Motor neuron (in vitro differentiated cells): ENCODE data around the gene TEX9. TPM values are rescaled to one million over a fixed set of nuclear protein-coding genes. Genes with fewer than 3 reads are reported as not detected.
A peak's percentile ranks its signal among the peaks of the same experiment; 100 is the strongest.
"Not testable (repeated sequence)": the region's sequence is repeated elsewhere in the genome, so short reads cannot be mapped to it uniquely, and the experiment has no call there.

Source experiments
- ATAC-seq, 8 experiments: fragments of 200-7000 bp; cut with Tn5 transposase; replicated peaks in 6 of 8; 2 replicates each; pipeline ENCODE4 v1.8.0; 2021; ENCODE audit warnings: mild to moderate bottlenecking in 8 of 8, moderate library complexity in 8 of 8
- H3K27ac ChIP-seq, 2 donors: fragments of 250-450 bp; sonication (Bioruptor Pico); 2 replicates each; pipeline ENCODE4 v1.9.0; 2021; ENCODE audit warnings: antibody characterized with exemption in 2 of 2, mild to moderate bottlenecking in 2 of 2, moderate library complexity in 1 of 2
- H3K4me1 ChIP-seq, 2 donors: fragments of 250-450 bp; sonication (Bioruptor Pico); replicated peaks in 1 of 2; 2 replicates each; pipeline ENCODE4 v1.6.1; 2021; ENCODE audit warnings: antibody characterized with exemption in 2 of 2, mild to moderate bottlenecking in 2 of 2, moderate library complexity in 1 of 2
- H3K4me3 ChIP-seq, 5 donors: fragments of 250-450 bp; sonication (Bioruptor Pico); 2 replicates each; pipeline ENCODE4 v1.9.0; 2021; ENCODE audit warnings: antibody characterized with exemption in 5 of 5, mild to moderate bottlenecking in 5 of 5, moderate library complexity in 4 of 5
- WGBS, 10 experiments: fragments of 450-650 bp; shearing (Covaris generic); methylation state at CpG; one replicate each; pipeline ENCODE4 v1.0.0; 2022; 5-methylcytosine and 5-hydroxymethylcytosine counted together
- in situ Hi-C, 9 experiments: fragments of 400-800 bp; cut with MboI; loops; one replicate each; pipeline ENCODE4 v1.15.0; 2021; ENCODE audit warnings: low sequenced_read_pairs in 9 of 9, low pct_unique_long_range_greater_than_20kb in 2 of 9; ENCODE audit not compliant: unreplicated experiment in 9 of 9
- total RNA-seq, 8 experiments: library from RNA; unstranded; fragments of 300-600 nt; gene quantifications; 2 replicates each; pipeline versions ENCODE4 v1.2.3 to v1.2.4, GENCODE V29; 2022

The TEX9 gene
- 10 to 100 TPM in 5 of 8 experiments, 1 to 10 TPM in 3; 4.6 to 68.4 (median 16.6) TPM for total RNA-seq

- ATAC-seq, result peak; percentile 98 to 100 (median 99)
Observed at GRCh38 chr15:56365075-56365711, at the start of gene TEX9. TEX9 (plus strand) TSS chr15:56365426; CDS start chr15:56365451, 25 bp downstream.

GRCh38 chr15:56316561-56316960 is 48.7 kb upstream of the TEX9 start:
- ATAC-seq, H3K27ac ChIP-seq, H3K4me3 ChIP-seq, in situ Hi-C loops, H3K4me1 ChIP-seq: not testable (repeated sequence)
- WGBS, 10 experiments, result no CpG with 5 or more reads among the region's 18 CpGs

More at GRCh38 chr15:56365075-56365711, at the start of gene TEX9:
- peaks cover 4 to 29% of the 10 kb centered on the region in 2 donors for H3K4me1 ChIP-seq
- peak within 1 kb of the TSS; percentile 13 to 62 for H3K27ac ChIP-seq
- in situ Hi-C loops, result no loop called here
- peak within 1 kb of the TSS; percentile 55 to 92 (median 71) for H3K4me3 ChIP-seq
- WGBS, 10 experiments, result 0 to 10% (median 0%) methylated on average over 3 to 24 of the region's 45 CpGs; no CpG with 5 or more reads in 1 of the 10 experiments

- ATAC-seq, result no peak
- in situ Hi-C loops, result no loop called here
- H3K4me3 ChIP-seq, result no peak overlapping the region
- no peaks in the 10 kb centered on the region for H3K4me1 ChIP-seq
- no peak overlapping the region for H3K27ac ChIP-seq
Observed at GRCh38 chr15:56320316-56320715, 44.9 kb upstream of the TEX9 start.

- 20 to 88% (median 52%) methylated on average over 1 to 3 of the region's 3 CpGs; no CpG with 5 or more reads in 2 of the 10 experiments for WGBS, 10 experiments
- H3K27ac ChIP-seq, result no peak overlapping the region
- peak in 1 of 8 experiments; percentile 25 for ATAC-seq
- H3K4me3 ChIP-seq, result no peak overlapping the region
- in situ Hi-C loops, result no loop called here
- no peaks in the 10 kb centered on the region for H3K4me1 ChIP-seq
Observed at GRCh38 chr15:56320861-56321260, 44.4 kb upstream of the TEX9 start.

- Histone ChIP-seq H3K4me1 (no peaks in the 10 kb centered on the region), H3K27ac (no peak overlapping the region), H3K4me3 (no peak overlapping the region)
- 0 to 92% (median 41%) methylated on average over 1 to 2 of the region's 2 CpGs; no CpG with 5 or more reads in 2 of the 10 experiments for WGBS, 10 experiments
- in situ Hi-C loops, result no loop called here
- no peak for ATAC-seq
Observed at GRCh38 chr15:56322444-56322843, 42.8 kb upstream of the TEX9 start.

GRCh38 chr15:56323435-56323834 is 41.8 kb upstream of the TEX9 start:
- no peak overlapping the region for H3K27ac ChIP-seq
- no peak overlapping the region for H3K4me3 ChIP-seq
- ATAC-seq, result no peak
- WGBS, 10 experiments, result 0 to 88% (median 52%) methylated on average over 1 of the region's 1 CpG; no CpG with 5 or more reads in 2 of the 10 experiments
- no peaks in the 10 kb centered on the region for H3K4me1 ChIP-seq
- in situ Hi-C loops, result no loop called here

GRCh38 chr15:56325186-56325585 is 40.0 kb upstream of the TEX9 start:
- no peak for ATAC-seq
- Histone ChIP-seq H3K27ac (no peak overlapping the region), H3K4me3 (no peak overlapping the region), H3K4me1 (no peaks in the 10 kb centered on the region)
- in situ Hi-C loops, result no loop called here
- WGBS, 10 experiments, result 0 to 100% (median 55%) methylated on average over 2 to 3 of the region's 3 CpGs

GRCh38 chr15:56327721-56328502 is 37.3 kb upstream of the TEX9 start:
- in situ Hi-C loops, result no loop called here
- ATAC-seq, result no peak
- WGBS, 10 experiments, result 27 to 86% (median 72%) methylated on average over 1 to 4 of the region's 6 CpGs; no CpG with 5 or more reads in 6 of the 10 experiments

GRCh38 chr15:56337084-56337725 is 28.0 kb upstream of the TEX9 start:
- Histone ChIP-seq H3K27ac (no peak overlapping the region), H3K4me1 (no peaks in the 10 kb centered on the region), H3K4me3 (no peak overlapping the region)
- ATAC-seq, result no peak
- in situ Hi-C loops, result no loop called here
- 0 to 83% (median 33%) methylated on average over 1 to 2 of the region's 2 CpGs; no CpG with 5 or more reads in 1 of the 10 experiments for WGBS, 10 experiments

More at GRCh38 chr15:56327721-56328502, 37.3 kb upstream of the TEX9 start:
- Histone ChIP-seq H3K4me1 (no peaks in the 10 kb centered on the region), H3K4me3 (no peak overlapping the region), H3K27ac (no peak overlapping the region)

- in situ Hi-C loops, result no loop called here
- H3K27ac ChIP-seq, result no peak overlapping the region
- no peaks in the 10 kb centered on the region for H3K4me1 ChIP-seq
- ATAC-seq, result no peak
- no peak overlapping the region for H3K4me3 ChIP-seq
- 20 to 100% (median 95%) methylated on average over 1 to 3 of the region's 4 CpGs; no CpG with 5 or more reads in 5 of the 10 experiments for WGBS, 10 experiments
Observed at GRCh38 chr15:56339594-56339993, 25.6 kb upstream of the TEX9 start.

- Histone ChIP-seq H3K27ac (no peak overlapping the region), H3K4me1 (no peaks in the 10 kb centered on the region), H3K4me3 (no peak overlapping the region)
- in situ Hi-C loops, result no loop called here
- ATAC-seq, result peak in 2 of 8 experiments; percentile 19 to 26
- 58 to 100% (median 89%) methylated on average over 1 to 3 of the region's 3 CpGs; no CpG with 5 or more reads in 2 of the 10 experiments for WGBS, 10 experiments
Observed at GRCh38 chr15:56341201-56341600, 24.0 kb upstream of the TEX9 start.

- H3K27ac ChIP-seq, result no peak overlapping the region
- WGBS, 10 experiments, result 0 to 88% (median 41%) methylated on average over 1 of the region's 1 CpG; no CpG with 5 or more reads in 2 of the 10 experiments
Observed at GRCh38 chr15:56342653-56343052, 22.6 kb upstream of the TEX9 start.

GRCh38 chr15:56343879-56344278 is 21.3 kb upstream of the TEX9 start:
- Histone ChIP-seq H3K4me3 (no peak overlapping the region), H3K27ac (no peak overlapping the region), H3K4me1 (no peaks in the 10 kb centered on the region)
- in situ Hi-C loops, result no loop called here
- no peak for ATAC-seq
- WGBS, 10 experiments, result 7 to 95% (median 71%) methylated on average over 1 to 2 of the region's 2 CpGs; no CpG with 5 or more reads in 2 of the 10 experiments

More at GRCh38 chr15:56342653-56343052, 22.6 kb upstream of the TEX9 start:
- Histone ChIP-seq H3K4me1 (no peaks in the 10 kb centered on the region), H3K4me3 (no peak overlapping the region)
- ATAC-seq, result no peak
- in situ Hi-C loops, result no loop called here
